ENCODE measurements around the gene B3GNT3.

The B3GNT3 gene

DNA sequence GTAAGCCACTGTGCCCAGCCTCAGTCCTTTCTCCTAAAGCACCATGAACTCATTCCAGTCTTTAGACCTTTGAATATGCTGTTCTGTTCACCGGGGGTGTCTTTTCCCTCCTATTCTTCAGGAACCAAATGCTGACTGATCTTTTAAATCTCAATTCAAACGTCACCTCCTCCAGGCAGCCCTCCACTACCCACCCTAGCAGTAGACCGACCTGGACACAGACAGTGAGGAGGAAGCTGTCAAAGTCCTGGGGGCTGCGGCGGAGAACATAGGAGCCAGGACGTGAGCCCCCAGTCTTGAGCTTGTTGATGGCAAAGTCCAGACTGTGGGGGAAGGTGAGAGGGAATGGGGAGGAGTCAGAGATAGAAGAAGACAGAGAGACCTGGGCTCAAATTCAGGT is 45.1 kb downstream of the B3GNT3 start:
- Histone ChIP-seq H3K18ac (ENCODE audit: low read depth in 1 of 2, low read length in 2 of 2) (no peak overlapping the region), H3K27me3 (ENCODE audit: control insufficient read depth in 1 of 2, insufficient read depth in 1 of 2, low read length in 2 of 2) (peaks cover 47 to 64% of the 10 kb centered on the region in 2 experiments), H3K4ac (ENCODE audit: low read depth in 1 of 2, low read length in 2 of 2) (no peak overlapping the region), H2AK5ac (ENCODE audit: low read length, severe bottlenecking) (no peak overlapping the region), H3K23ac (ENCODE audit: low read length in 2 of 2) (no peak overlapping the region), H3K27ac (ENCODE audit: low read length, poor library complexity, severe bottlenecking) (no peak overlapping the region), H4K8ac (ENCODE audit: low read length) (no peak overlapping the region), H2AFZ (ENCODE audit: low read depth, low read length) (no peak overlapping the region), H3K4me2 (ENCODE audit: low read length, poor library complexity, severe bottlenecking) (no peak overlapping the region), H2BK15ac (ENCODE audit: low read depth, poor library complexity, severe bottlenecking) (no peak overlapping the region), H3K9me3 (ENCODE audit: control insufficient read depth, low read length) (no peaks in the 10 kb centered on the region), H2BK12ac (ENCODE audit: low read length in 2 of 2) (no peak overlapping the region), H3K36me3 (ENCODE audit: control insufficient read depth in 1 of 2, insufficient read depth in 2 of 2, low read depth in 1 of 2, low read length in 2 of 2) (no peaks in the 10 kb centered on the region), H3K14ac (ENCODE audit: low read length in 2 of 2) (no peak overlapping the region), H4K91ac (ENCODE audit: low read length) (no peak overlapping the region), H3K4me1 (ENCODE audit: control insufficient read depth, insufficient read depth, low read depth, low read length) (peaks cover 17% of the 10 kb centered on the region), H3K79me1 (replicated peaks; ENCODE audit: low read length, poor library complexity, severe bottlenecking) (no peaks in the 10 kb centered on the region), H2BK5ac (ENCODE audit: low read depth, low read length, poor library complexity, severe bottlenecking) (no peak overlapping the region), H2BK120ac (ENCODE audit: low read depth, low read length) (no peak overlapping the region), H3K4me3 (ENCODE audit: insufficient read depth in 1 of 2, low read depth in 1 of 2, low read length in 2 of 2) (no peak overlapping the region), H3K9ac (ENCODE audit: low read length) (no peak overlapping the region)
- DNase-seq = no peak
- 86% methylated on average over 6 of the region's 6 CpGs for WGBS

DNA sequence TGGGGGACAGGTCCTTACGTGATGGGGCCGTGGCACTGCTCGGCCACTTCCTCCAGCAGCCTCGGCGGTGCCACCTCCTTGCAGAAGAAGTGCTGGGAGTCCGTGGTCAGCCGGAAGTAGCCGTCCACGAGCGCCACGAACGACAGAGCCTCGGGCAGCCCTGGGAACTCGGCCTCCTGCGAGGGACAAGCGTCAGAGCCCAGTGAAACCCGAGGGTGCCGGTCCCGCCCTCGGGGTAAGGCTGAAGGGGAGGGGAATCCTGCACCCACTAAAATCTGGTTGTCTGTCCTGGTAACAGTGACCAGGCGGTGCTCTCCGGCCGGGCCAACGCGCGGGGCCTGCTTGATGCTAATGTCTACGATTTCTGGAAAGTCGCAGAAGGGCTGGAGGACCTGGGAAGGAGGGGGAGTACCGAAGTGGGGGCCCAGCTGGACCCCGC is 46.5 kb downstream of the B3GNT3 start:
- no peak overlapping the region for H3K4ac ChIP-seq (ENCODE audit: low read depth in 1 of 2, low read length in 2 of 2)
- H3K27ac ChIP-seq (ENCODE audit: low read length, poor library complexity, severe bottlenecking) = no peak overlapping the region
- H3K9me3 ChIP-seq (ENCODE audit: control insufficient read depth, low read length) = no peaks in the 10 kb centered on the region
- peak overlapping the region; percentile 15 for H3K9ac ChIP-seq (ENCODE audit: low read length)
- no peak overlapping the region for H2BK120ac ChIP-seq (ENCODE audit: low read depth, low read length)
- H3K14ac ChIP-seq (ENCODE audit: low read length in 2 of 2) = no peak overlapping the region
- no peak overlapping the region for H2AFZ ChIP-seq (ENCODE audit: low read depth, low read length)
- H3K27me3 ChIP-seq (ENCODE audit: control insufficient read depth in 1 of 2, insufficient read depth in 1 of 2, low read length in 2 of 2) = peaks cover 38 to 55% of the 10 kb centered on the region in 2 experiments
- DNase-seq = no peak
- H3K36me3 ChIP-seq (ENCODE audit: control insufficient read depth in 1 of 2, insufficient read depth in 2 of 2, low read depth in 1 of 2, low read length in 2 of 2) = no peaks in the 10 kb centered on the region
- peak overlapping the region; percentile 30 to 42 for H3K18ac ChIP-seq (ENCODE audit: low read depth in 1 of 2, low read length in 2 of 2)
- peaks cover 17% of the 10 kb centered on the region for H3K4me1 ChIP-seq (ENCODE audit: control insufficient read depth, insufficient read depth, low read depth, low read length)
- H4K91ac ChIP-seq (ENCODE audit: low read length) = no peak overlapping the region
- H3K23ac ChIP-seq (ENCODE audit: low read length in 2 of 2) = peak overlapping the region in 1 of 2 experiments; percentile 75
- H2AK5ac ChIP-seq (ENCODE audit: low read length, severe bottlenecking) = no peak overlapping the region
- 21% methylated on average over 22 of the region's 30 CpGs for WGBS
- H2BK5ac ChIP-seq (ENCODE audit: low read depth, low read length, poor library complexity, severe bottlenecking) = no peak overlapping the region
- H4K8ac ChIP-seq (ENCODE audit: low read length) = peak overlapping the region; percentile 82
- H3K4me2 ChIP-seq (ENCODE audit: low read length, poor library complexity, severe bottlenecking) = peak overlapping the region; percentile 12
- H2BK15ac ChIP-seq (ENCODE audit: low read depth, poor library complexity, severe bottlenecking) = no peak overlapping the region
- no peaks in the 10 kb centered on the region for H3K79me1 ChIP-seq (replicated peaks; ENCODE audit: low read length, poor library complexity, severe bottlenecking)
- no peak overlapping the region for H2BK12ac ChIP-seq (ENCODE audit: low read length in 2 of 2)
- peak overlapping the region in 1 of 2 experiments; percentile 51 for H3K4me3 ChIP-seq (ENCODE audit: insufficient read depth in 1 of 2, low read depth in 1 of 2, low read length in 2 of 2)

DNA sequence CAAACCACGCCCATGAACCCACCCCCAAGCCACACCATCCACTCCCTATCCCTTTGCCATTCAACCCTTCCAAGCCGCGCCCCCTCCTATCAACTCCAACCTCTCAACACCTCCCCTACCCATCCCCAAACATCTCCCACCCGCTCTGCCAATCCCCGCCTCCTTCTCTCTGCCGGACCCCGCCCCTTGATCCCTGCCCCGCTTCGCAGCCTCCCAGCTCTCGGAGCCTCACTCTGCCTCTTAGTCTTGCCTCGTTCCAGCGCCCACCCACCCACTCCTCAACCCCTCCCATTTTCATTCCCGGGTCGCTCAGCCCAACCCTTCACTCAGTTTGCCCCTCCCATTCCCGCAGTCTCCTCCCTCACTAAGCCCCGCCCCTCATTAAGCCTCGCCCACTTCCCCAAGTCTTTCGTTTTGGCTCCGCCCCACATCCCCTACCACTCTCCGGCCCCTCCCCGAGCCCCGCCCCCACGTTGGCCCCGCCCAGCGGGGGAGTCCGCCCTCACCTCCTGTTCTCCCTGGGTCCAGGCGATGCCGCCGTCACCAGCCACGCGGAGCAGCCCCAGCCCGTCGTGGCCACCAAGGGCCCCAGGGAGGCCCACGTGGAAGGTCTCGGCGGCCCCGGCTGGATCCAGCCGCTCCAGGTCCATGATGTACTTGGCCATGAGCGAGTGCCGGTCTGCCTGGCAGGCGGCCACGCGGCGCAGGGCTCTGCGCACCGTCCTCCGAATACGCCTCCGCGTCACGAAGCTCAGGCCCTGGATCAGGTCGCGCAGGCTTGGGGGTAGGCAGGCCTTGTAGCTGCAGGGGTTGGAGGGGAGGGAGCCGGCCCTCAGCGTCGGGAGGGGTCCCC is 47.1 kb downstream of the B3GNT3 start:
- H3K4ac ChIP-seq (ENCODE audit: low read depth in 1 of 2, low read length in 2 of 2) = peak overlapping the region in 1 of 2 experiments; percentile 62
- H3K36me3 ChIP-seq (ENCODE audit: control insufficient read depth in 1 of 2, insufficient read depth in 2 of 2, low read depth in 1 of 2, low read length in 2 of 2) = no peaks in the 10 kb centered on the region
- H4K91ac ChIP-seq (ENCODE audit: low read length) = peak overlapping the region; percentile 82
- DNase-seq = peak; percentile 86
- H2BK15ac ChIP-seq (ENCODE audit: low read depth, poor library complexity, severe bottlenecking) = peak overlapping the region; percentile 93
- peak overlapping the region; percentile 79 for H2AFZ ChIP-seq (ENCODE audit: low read depth, low read length)
- peak overlapping the region in 1 of 2 experiments; percentile 16 for H3K23ac ChIP-seq (ENCODE audit: low read length in 2 of 2)
- peaks cover 17% of the 10 kb centered on the region for H3K4me1 ChIP-seq (ENCODE audit: control insufficient read depth, insufficient read depth, low read depth, low read length)
- no peaks in the 10 kb centered on the region for H3K9me3 ChIP-seq (ENCODE audit: control insufficient read depth, low read length)
- H2AK5ac ChIP-seq (ENCODE audit: low read length, severe bottlenecking) = no peak overlapping the region
- H2BK120ac ChIP-seq (ENCODE audit: low read depth, low read length) = no peak overlapping the region
- peak overlapping the region; percentile 62 for H3K4me2 ChIP-seq (ENCODE audit: low read length, poor library complexity, severe bottlenecking)
- peak overlapping the region; percentile 53 for H3K9ac ChIP-seq (ENCODE audit: low read length)
- 14% methylated on average over 56 of the region's 56 CpGs for WGBS
- peak overlapping the region; percentile 40 to 63 for H3K4me3 ChIP-seq (ENCODE audit: insufficient read depth in 1 of 2, low read depth in 1 of 2, low read length in 2 of 2)
- peak overlapping the region; percentile 91 for H4K8ac ChIP-seq (ENCODE audit: low read length)
- H3K27me3 ChIP-seq (ENCODE audit: control insufficient read depth in 1 of 2, insufficient read depth in 1 of 2, low read length in 2 of 2) = peaks cover 38 to 51% of the 10 kb centered on the region in 2 experiments
- peak overlapping the region; percentile 8 to 31 for H3K18ac ChIP-seq (ENCODE audit: low read depth in 1 of 2, low read length in 2 of 2)
- H2BK5ac ChIP-seq (ENCODE audit: low read depth, low read length, poor library complexity, severe bottlenecking) = no peak overlapping the region
- peak overlapping the region in 1 of 2 experiments; percentile 7 for H2BK12ac ChIP-seq (ENCODE audit: low read length in 2 of 2)
- H3K14ac ChIP-seq (ENCODE audit: low read length in 2 of 2) = peak overlapping the region in 1 of 2 experiments; percentile 19
- no peaks in the 10 kb centered on the region for H3K79me1 ChIP-seq (replicated peaks; ENCODE audit: low read length, poor library complexity, severe bottlenecking)
- no peak overlapping the region for H3K27ac ChIP-seq (ENCODE audit: low read length, poor library complexity, severe bottlenecking)

DNA sequence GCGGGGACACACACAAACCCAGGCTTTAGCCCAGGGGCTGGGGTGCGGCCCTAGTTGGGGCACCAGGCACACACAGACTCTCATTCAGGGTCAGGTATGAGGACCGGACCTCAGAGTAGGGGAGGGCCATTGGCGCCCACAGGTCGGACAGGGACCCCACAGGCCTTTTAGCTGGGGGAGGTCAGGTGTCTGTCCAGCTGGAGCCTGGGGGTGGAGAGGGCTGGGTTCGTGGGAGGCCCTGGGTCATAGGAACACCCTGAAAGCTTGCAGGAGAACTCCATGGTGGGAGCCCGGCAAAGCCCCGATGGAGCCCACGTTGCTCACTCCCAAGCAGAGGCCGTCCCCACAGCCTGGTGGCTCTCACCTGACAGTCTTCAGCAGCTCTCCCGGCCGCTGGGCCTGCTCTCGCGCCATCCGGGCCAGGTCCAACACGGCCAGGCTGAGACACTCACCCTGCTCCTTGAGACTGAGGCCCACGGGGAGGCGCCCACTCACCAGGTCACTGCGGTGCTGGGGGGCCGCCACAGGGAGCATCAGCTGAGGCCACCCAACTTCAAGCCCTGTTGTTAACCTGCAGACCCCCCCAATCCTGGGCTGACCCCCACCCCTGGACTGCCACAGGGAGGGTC is 47.8 kb downstream of the B3GNT3 start:
- Histone ChIP-seq H3K4me2 (ENCODE audit: low read length, poor library complexity, severe bottlenecking) (peak overlapping the region; percentile 62), H3K14ac (ENCODE audit: low read length in 2 of 2) (no peak overlapping the region), H2BK120ac (ENCODE audit: low read depth, low read length) (no peak overlapping the region), H3K18ac (ENCODE audit: low read depth in 1 of 2, low read length in 2 of 2) (peak overlapping the region; percentile 8 to 31), H3K4me1 (ENCODE audit: control insufficient read depth, insufficient read depth, low read depth, low read length) (peaks cover 20% of the 10 kb centered on the region), H3K27me3 (ENCODE audit: control insufficient read depth in 1 of 2, insufficient read depth in 1 of 2, low read length in 2 of 2) (peaks cover 37 to 51% of the 10 kb centered on the region in 2 experiments), H2AK5ac (ENCODE audit: low read length, severe bottlenecking) (no peak overlapping the region), H2BK5ac (ENCODE audit: low read depth, low read length, poor library complexity, severe bottlenecking) (no peak overlapping the region), H3K27ac (ENCODE audit: low read length, poor library complexity, severe bottlenecking) (no peak overlapping the region), H2AFZ (ENCODE audit: low read depth, low read length) (no peak overlapping the region), H3K23ac (ENCODE audit: low read length in 2 of 2) (no peak overlapping the region), H3K4me3 (ENCODE audit: insufficient read depth in 1 of 2, low read depth in 1 of 2, low read length in 2 of 2) (peak overlapping the region; percentile 40 to 63), H3K4ac (ENCODE audit: low read depth in 1 of 2, low read length in 2 of 2) (no peak overlapping the region), H4K91ac (ENCODE audit: low read length) (peak overlapping the region; percentile 64), H3K79me1 (replicated peaks; ENCODE audit: low read length, poor library complexity, severe bottlenecking) (no peaks in the 10 kb centered on the region), H3K36me3 (ENCODE audit: control insufficient read depth in 1 of 2, insufficient read depth in 2 of 2, low read depth in 1 of 2, low read length in 2 of 2) (no peaks in the 10 kb centered on the region), H3K9me3 (ENCODE audit: control insufficient read depth, low read length) (no peaks in the 10 kb centered on the region), H3K9ac (ENCODE audit: low read length) (peak overlapping the region; percentile 53), H2BK15ac (ENCODE audit: low read depth, poor library complexity, severe bottlenecking) (no peak overlapping the region), H4K8ac (ENCODE audit: low read length) (no peak overlapping the region), H2BK12ac (ENCODE audit: low read length in 2 of 2) (peak overlapping the region in 1 of 2 experiments; percentile 76)
- 77% methylated on average over 20 of the region's 20 CpGs for WGBS
- DNase-seq = no peak
